ENCODE measurements around the gene AAGAB. TPM values are rescaled to one million over a fixed set of nuclear protein-coding genes. Genes with fewer than 3 reads are reported as not detected.
"Not testable (repeated sequence)": the region's sequence is repeated elsewhere in the genome, so short reads cannot be mapped to it uniquely, and the experiment has no call there.

AAGAB gene
- total RNA-seq, 2 donors from 2014 or later, result 34.1 to 34.3 TPM

DNA sequence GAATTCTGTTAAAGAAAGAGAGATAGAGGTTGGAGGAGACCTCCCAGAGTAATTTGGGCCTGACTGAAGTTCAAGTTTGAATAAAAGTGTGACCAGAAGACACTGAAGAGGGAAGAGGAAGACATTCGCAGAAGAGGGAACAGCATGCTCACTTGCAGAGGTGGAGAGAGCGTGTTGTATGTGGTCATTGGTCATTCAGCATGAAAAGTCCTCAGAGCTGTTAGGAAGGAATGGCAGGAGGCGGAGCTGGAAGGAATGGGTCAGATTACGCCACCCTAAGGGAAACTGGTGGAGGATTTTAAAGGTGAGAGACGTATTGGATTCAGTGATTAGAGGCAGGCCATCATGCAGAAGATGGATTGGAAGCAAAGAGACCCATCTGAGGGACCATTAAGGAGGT is 41.7 kb upstream of the AAGAB start:
- intact Hi-C loops (cut with DNase I), result no loop called here
- WGBS, result 85% methylated on average over 5 of the region's 5 CpGs
- H3K36me3 ChIP-seq, result no peaks in the 10 kb centered on the region
- no peaks in the 10 kb centered on the region for H3K4me1 ChIP-seq (replicated peaks)
- H3K9me3 ChIP-seq, result no peaks in the 10 kb centered on the region
- H3K27me3 ChIP-seq (replicated peaks; ENCODE audit: insufficient read depth), result no peaks in the 10 kb centered on the region
- TF ChIP-seq POLR2A (IDR thresholded peaks at IDR 0.05) (no peak), POLR2AphosphoS5 (IDR thresholded peaks at IDR 0.05) (no peak)
- TF ChIP-seq, protein P1, sequence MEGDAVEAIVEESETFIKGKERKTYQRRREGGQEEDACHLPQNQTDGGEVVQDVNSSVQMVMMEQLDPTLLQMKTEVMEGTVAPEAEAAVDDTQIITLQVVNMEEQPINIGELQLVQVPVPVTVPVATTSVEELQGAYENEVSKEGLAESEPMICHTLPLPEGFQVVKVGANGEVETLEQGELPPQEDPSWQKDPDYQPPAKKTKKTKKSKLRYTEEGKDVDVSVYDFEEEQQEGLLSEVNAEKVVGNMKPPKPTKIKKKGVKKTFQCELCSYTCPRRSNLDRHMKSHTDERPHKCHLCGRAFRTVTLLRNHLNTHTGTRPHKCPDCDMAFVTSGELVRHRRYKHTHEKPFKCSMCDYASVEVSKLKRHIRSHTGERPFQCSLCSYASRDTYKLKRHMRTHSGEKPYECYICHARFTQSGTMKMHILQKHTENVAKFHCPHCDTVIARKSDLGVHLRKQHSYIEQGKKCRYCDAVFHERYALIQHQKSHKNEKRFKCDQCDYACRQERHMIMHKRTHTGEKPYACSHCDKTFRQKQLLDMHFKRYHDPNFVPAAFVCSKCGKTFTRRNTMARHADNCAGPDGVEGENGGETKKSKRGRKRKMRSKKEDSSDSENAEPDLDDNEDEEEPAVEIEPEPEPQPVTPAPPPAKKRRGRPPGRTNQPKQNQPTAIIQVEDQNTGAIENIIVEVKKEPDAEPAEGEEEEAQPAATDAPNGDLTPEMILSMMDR (IDR thresholded peaks at IDR 0.05), result no peak
- DNase-seq (ENCODE audit: low spot score), result no peak
- no peak overlapping the region for H3K4me3 ChIP-seq
- H3K27ac ChIP-seq, result no peak overlapping the region

DNA sequence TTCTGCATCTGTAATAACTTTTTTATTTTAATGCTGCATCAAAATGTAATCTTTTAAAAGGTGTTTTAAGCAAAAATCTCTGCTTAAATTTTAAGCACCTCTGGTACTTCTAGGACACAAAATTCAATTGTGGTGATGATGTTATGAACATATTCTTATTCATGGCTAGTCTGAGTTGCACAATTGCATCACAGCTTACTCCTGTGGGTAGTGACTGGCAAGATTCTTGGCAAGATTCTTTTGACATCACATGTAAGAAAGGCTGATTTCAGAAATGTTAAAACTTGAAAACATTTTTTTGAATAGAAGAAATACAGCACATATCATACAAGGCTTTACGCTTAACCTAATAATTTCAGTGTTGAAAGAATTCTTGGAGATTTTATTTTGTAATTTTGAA is 35.9 kb upstream of the AAGAB start:
- no peaks in the 10 kb centered on the region for H3K9me3 ChIP-seq
- no peak for DNase-seq (ENCODE audit: low spot score)
- no peaks in the 10 kb centered on the region for H3K4me1 ChIP-seq (replicated peaks)
- no peak for TF ChIP-seq POLR2A (IDR thresholded peaks at IDR 0.05)
- TF ChIP-seq, protein P1 (IDR thresholded peaks at IDR 0.05), result no peak
- TF ChIP-seq POLR2AphosphoS5 (IDR thresholded peaks at IDR 0.05), result no peak
- H3K27ac ChIP-seq, result no peak overlapping the region
- no peaks in the 10 kb centered on the region for H3K27me3 ChIP-seq (replicated peaks; ENCODE audit: insufficient read depth)
- no peaks in the 10 kb centered on the region for H3K36me3 ChIP-seq
- intact Hi-C loops (cut with DNase I), result no loop called here
- no peak overlapping the region for H3K4me3 ChIP-seq
- WGBS, result 100% methylated on average over 1 of the region's 1 CpG

DNA sequence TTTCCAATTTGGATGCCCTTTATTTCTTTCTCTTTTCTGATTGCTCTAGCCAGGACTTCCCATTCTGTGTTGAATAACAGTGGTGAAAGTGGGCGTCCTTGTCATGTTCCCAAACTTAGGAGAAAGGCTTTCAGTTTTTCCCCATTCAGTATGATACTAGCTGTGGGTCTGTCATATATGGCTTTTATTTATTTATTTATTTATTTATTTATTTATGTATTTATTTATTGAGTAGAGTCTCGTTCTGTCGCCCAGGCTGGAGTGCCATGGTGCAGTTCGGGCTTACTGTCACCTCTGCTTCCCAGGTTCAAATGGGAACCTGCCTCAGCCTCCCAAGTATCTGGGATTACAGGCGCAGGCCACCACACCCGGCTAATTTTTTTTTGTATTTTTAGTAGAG is 31.9 kb upstream of the AAGAB start:
- H3K4me3 ChIP-seq; H3K36me3 ChIP-seq; H3K9me3 ChIP-seq; H3K4me1 ChIP-seq (replicated peaks); H3K27me3 ChIP-seq (replicated peaks; ENCODE audit: insufficient read depth); H3K27ac ChIP-seq; intact Hi-C loops (cut with DNase I); DNase-seq (ENCODE audit: low spot score): not testable (repeated sequence)
- 80% methylated on average over 6 of the region's 6 CpGs for WGBS

DNA sequence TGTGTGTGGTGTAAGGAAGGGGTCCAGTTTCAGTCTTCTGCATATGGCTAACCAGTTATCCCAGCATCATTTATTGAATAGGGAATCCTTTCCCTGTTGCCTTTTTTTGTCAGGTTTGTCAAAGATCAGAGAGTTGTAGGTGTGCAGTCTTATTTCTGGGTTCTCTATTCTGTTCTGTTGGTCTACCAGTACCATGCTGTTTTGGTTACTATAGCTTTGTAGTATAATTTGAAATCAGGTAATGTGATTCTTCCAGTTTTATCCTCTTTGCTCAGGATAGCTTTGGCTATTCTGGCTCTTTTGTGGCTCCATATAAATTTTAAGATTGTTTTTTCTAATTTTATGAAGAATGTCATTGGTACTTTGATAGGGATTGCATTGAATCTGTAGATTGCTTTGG is 31.2 kb upstream of the AAGAB start:
- intact Hi-C loops (cut with DNase I); H3K36me3 ChIP-seq; H3K27ac ChIP-seq; H3K9me3 ChIP-seq; H3K27me3 ChIP-seq (replicated peaks; ENCODE audit: insufficient read depth); H3K4me3 ChIP-seq; DNase-seq (ENCODE audit: low spot score); H3K4me1 ChIP-seq (replicated peaks): not testable (repeated sequence)

DNA sequence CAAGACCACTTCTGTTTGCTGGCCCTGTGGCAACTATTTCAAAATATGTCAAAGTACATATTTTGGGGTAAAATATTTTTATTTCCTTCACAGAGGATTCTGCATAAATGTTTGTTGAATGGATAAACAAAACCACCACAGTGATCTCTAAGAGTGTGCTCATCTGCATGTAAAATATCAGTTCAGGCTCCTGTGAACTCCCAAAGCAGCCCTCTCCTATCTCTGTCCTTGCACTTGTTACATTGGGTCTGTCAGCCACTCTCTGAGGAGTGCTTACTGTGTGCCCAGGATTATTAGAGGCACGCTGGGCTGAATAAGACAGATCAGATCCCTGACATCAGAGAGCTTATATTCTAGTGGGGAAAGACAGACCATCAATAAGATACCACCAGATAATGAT is 27.3 kb upstream of the AAGAB start:
- Histone ChIP-seq H3K4me1 (replicated peaks) (no peaks in the 10 kb centered on the region), H3K9me3 (no peaks in the 10 kb centered on the region), H3K36me3 (no peaks in the 10 kb centered on the region), H3K4me3 (no peak overlapping the region), H3K27me3 (replicated peaks; ENCODE audit: insufficient read depth) (no peaks in the 10 kb centered on the region), H3K27ac (no peak overlapping the region)
- intact Hi-C loops (cut with DNase I), result no loop called here
- DNase-seq (ENCODE audit: low spot score), result no peak
- WGBS, result 86% methylated on average over 1 of the region's 1 CpG
- TF ChIP-seq POLR2A (IDR thresholded peaks at IDR 0.05), result no peak
- TF ChIP-seq POLR2AphosphoS5 (IDR thresholded peaks at IDR 0.05), result no peak
- TF ChIP-seq, protein P1 (IDR thresholded peaks at IDR 0.05), result no peak

DNA sequence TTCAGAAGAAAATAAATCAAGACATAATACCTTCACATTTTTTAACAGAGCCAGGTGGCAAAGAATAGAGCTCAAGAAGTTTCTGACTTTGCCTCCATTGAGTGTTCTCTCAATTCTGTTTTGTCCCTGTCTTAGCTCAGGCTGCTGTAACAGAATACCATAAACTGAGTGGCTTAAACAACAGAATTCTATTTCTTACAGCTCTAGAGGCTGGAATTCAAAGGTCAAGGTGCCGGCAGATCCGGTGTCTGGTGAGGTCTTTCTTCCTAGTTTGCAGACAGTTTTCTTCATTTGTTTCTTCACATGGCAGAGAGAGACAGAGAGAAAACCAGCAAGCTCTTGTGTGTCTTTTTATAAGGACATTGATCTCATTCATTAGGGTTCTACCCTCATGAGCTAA is 25.8 kb upstream of the AAGAB start:
- DNase-seq (ENCODE audit: low spot score), result no peak
- no peaks in the 10 kb centered on the region for H3K9me3 ChIP-seq
- H3K36me3 ChIP-seq, result no peaks in the 10 kb centered on the region
- H3K27ac ChIP-seq, result no peak overlapping the region
- no peaks in the 10 kb centered on the region for H3K27me3 ChIP-seq (replicated peaks; ENCODE audit: insufficient read depth)
- WGBS, result 65% methylated on average over 2 of the region's 2 CpGs
- H3K4me3 ChIP-seq, result no peak overlapping the region
- intact Hi-C loops (cut with DNase I), result no loop called here
- no peak for TF ChIP-seq POLR2A (IDR thresholded peaks at IDR 0.05)
- TF ChIP-seq, protein P1 (IDR thresholded peaks at IDR 0.05), result no peak
- no peak for TF ChIP-seq POLR2AphosphoS5 (IDR thresholded peaks at IDR 0.05)
- no peaks in the 10 kb centered on the region for H3K4me1 ChIP-seq (replicated peaks)

Data from prostate gland (tissue), 2 donors.